GM10248 (cell line): ENCODE results near the gene ZMYM2.
"Not testable (repeated sequence)": the region's sequence is repeated elsewhere in the genome, so short reads cannot be mapped to it uniquely, and the experiment has no call there.

Source experiments
- CTCF ChIA-PET: fragments of 300-600 bp; sonication (Branson Sonifier 250); formaldehyde crosslinking; extraction: SDS; loops from one replicate; lab custom pipeline; 2021; ENCODE audit warnings: antibody characterized with exemption; lab: Yijun Ruan, JAX
- POLR2A ChIA-PET: fragments of 350-650 bp; sonication (Branson Sonifier 250); formaldehyde crosslinking; extraction: SDS; loops from one replicate; lab custom pipeline; 2020; ENCODE audit warnings: antibody characterized with exemption; lab: Yijun Ruan, JAX
- DNase-seq: peaks from one replicate; pipeline ENCODE4 v3.0.0; 2012; ENCODE audit errors: extremely low spot score
- TF ChIP-seq, protein P1 (sequence below): IDR thresholded peaks from 2 replicates; pipeline ENCODE4 v1.5.1; 2012; ENCODE audit warnings: mild to moderate bottlenecking, low read depth; ENCODE audit errors: extremely low read depth, missing control alignments, control extremely low read depth

Gene ZMYM2

DNA sequence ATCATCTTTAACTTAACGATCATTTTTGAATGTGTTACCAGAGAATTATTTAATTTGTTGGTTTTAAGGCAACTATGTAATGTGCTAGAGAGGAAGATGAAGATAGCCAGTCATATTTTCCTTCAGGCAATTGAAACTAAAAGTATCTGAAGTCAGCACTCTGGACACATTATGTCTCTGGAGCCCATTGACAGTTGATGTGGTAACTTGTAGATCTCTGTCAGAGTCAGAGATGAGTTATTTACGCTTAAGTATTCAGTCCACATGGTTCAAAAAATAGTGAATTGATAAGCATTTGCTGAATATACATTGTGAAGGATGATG is 2.1 kb downstream of the ZMYM2 start:
- POLR2A ChIA-PET: no interaction called here
- TF ChIP-seq, protein P1, sequence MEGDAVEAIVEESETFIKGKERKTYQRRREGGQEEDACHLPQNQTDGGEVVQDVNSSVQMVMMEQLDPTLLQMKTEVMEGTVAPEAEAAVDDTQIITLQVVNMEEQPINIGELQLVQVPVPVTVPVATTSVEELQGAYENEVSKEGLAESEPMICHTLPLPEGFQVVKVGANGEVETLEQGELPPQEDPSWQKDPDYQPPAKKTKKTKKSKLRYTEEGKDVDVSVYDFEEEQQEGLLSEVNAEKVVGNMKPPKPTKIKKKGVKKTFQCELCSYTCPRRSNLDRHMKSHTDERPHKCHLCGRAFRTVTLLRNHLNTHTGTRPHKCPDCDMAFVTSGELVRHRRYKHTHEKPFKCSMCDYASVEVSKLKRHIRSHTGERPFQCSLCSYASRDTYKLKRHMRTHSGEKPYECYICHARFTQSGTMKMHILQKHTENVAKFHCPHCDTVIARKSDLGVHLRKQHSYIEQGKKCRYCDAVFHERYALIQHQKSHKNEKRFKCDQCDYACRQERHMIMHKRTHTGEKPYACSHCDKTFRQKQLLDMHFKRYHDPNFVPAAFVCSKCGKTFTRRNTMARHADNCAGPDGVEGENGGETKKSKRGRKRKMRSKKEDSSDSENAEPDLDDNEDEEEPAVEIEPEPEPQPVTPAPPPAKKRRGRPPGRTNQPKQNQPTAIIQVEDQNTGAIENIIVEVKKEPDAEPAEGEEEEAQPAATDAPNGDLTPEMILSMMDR: no peak
- CTCF ChIA-PET: interaction anchor here (0.7 to 1.1 kb wide), 4 partner anchors 15 to 113 kb away, joined by 3 to 5 read pairs (median 4); no protein-coding TSS in a partner anchor
- no peak for DNase-seq

DNA sequence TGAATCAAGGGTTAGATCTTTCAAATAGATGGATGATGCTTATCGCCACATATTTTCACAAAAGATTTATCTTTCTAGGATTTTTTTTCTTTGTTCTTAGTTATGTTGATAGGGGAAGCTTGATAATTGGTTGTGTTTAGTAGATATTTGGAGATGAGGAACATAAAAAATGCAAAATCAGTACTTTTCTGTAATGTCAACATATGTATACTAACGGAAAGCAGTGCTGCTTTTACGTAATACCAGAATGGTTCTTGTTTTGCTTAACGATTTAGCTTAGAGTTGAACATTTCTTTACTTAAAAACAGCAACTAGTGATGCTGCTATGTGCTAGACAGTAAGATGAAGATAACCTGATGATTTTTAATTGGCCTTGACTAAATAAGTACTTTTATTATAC is 3.0 kb downstream of the ZMYM2 start:
- CTCF ChIA-PET: interaction anchor here (1.2 to 1.4 kb wide), 2 partner anchors 23 to 26 kb away, joined by 3 to 5 read pairs; no protein-coding TSS in a partner anchor
- TF ChIP-seq, protein P1: no peak
- DNase-seq: no peak
- POLR2A ChIA-PET: no interaction called here

DNA sequence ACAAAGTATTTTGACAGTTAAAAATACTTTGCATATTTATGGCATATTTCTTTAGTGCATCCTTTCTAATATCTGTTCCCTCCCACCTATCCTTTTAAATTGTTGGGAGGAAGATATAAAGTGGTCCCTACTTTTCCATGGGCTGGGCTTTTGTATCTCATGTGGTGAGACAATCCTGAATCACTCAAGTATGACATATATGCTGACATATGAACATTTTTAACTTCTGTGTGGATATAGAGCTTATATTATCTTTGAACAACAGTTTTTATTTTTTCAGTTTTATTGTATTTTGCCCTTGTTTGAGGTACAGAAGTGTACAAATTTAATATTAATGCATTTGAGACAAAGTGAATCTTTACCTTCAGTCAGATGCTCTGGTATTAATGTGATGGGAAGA is 3.4 kb downstream of the ZMYM2 start:
- TF ChIP-seq, protein P1: no peak
- CTCF ChIA-PET: interaction anchor here (1.2 to 1.4 kb wide), 2 partner anchors 23 to 25 kb away, joined by 3 to 5 read pairs; no protein-coding TSS in a partner anchor
- POLR2A ChIA-PET: no interaction called here
- no peak for DNase-seq

DNA sequence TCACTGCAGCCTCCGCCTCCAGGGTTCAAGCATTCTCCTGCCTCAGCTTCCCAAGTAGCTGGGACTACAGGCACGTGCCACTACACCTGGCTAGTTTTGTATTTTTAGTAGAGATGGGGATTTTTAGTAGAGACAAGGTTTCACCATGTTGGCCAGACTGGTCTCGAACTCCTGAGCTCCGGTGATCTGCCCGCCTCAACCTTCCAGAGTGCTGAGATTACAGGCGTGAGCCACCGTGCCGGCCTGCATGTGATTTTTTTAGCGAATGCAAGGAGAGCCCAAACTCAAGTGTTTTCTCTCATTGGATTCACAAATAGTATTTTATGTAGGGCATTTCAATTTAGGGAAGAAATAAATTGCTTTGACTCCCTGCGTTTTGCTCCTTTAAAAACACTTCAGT is 4.4 kb downstream of the ZMYM2 start:
- CTCF ChIA-PET: no interaction called here
- no peak for DNase-seq
- POLR2A ChIA-PET: no interaction called here
- TF ChIP-seq, protein P1: no peak

DNA sequence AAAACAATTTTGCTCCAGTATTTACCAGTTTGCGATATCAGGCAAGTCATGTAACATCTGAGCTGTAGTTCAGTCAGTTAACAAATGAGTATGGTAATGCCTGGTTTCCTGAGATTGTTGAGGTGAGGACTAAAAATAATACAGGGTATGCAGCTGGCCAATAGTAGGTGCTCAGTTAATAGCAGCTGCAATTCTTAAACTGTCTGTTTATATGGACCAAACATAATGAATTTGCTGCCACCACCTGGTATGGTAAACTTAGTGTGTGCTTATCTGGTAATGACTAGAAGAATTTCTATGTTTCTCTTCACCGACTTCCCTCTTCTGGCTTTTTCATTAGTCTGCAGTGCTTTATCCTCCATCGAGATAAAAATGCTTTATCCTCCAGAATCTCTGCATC is 9.1 kb downstream of the ZMYM2 start:
- ChIA-PET POLR2A (no interaction called here), CTCF (no interaction called here)
- TF ChIP-seq, protein P1: no peak
- DNase-seq: no peak

DNA sequence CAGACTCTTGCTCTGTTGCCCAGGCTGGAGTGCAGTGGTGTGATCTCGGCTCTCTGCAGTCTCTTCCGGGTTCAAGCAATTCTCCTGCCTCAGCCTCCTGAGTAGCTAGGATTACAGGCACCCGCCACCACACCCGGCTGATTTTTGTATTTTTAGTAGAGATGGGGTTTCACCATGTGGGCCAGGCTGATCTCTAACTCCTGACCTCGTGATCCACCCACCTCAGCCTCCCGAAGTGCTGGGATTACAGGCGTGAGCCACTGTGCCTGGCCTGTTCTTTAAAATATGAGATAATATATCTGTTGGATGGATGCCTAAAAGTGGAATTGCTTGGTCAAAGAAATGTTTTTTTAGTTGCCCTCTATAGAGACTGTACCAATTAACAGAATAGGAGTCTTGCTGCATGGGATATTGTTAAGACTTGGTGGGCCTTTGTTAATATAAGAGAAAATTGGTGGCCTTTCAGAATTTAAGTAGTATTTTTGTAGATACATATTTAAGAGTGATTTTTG is 16.0 kb downstream of the ZMYM2 start:
- ChIA-PET POLR2A (interaction anchor here (0.7 kb wide), 1 partner anchor 95 kb away, joined by 3 read pairs; no protein-coding TSS in a partner anchor), CTCF (interaction anchor here (1.0 to 2.1 kb wide), 2 partner anchors 10 to 15 kb away, joined by 3 to 5 read pairs; no protein-coding TSS in a partner anchor)
- DNase-seq: not testable (repeated sequence)

DNA sequence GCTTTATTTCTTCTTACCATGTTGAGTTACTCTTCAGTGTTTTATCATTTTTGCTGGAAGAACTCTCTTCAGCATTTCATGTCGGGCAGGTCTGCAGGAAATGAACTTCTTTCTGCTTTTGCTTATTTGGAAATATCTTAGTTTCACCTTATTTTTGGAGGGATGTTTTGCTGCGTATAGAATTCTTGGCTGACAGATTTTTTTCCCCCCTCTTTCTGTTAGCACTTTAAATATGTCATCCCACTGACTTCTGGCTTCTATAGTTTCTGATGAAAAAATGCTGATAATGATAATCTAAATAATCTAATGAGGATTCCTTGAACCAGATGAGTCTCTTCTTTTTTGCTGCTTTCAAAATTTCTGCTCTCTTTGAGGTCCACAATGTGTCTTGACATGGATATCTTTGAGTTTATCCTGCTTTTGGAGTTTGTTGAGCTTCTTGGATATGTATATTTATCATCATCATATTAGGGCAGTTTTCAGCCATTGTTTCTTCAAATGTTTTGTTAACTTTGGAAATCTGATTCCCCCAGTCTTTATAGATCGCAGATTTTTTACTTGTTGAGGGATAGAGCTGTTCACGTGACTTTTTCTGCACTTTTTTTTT is 20.4 kb downstream of the ZMYM2 start:
- TF ChIP-seq, protein P1: no peak
- POLR2A ChIA-PET: no interaction called here
- CTCF ChIA-PET: interaction anchor here (1.3 kb wide), 1 partner anchor 19 kb away, joined by 5 read pairs; no protein-coding TSS in a partner anchor
- DNase-seq: no peak
